ENCODE measurements around the gene OR4D10. TPM values are rescaled to one million over a fixed set of nuclear protein-coding genes. Genes with fewer than 3 reads are reported as not detected.

The OR4D10 gene
- total RNA-seq, 2 experiments from 2014 or later = not detected

- no peaks in the 10 kb centered on the region for H3K36me3 Mint-ChIP-seq (ENCODE audit: low read depth)
- DNase-seq (no peak), ATAC-seq (ENCODE audit: poor library complexity) (no peak)
- no peak within 1 kb of the TSS for H3K27ac Mint-ChIP-seq
- H3K27me3 Mint-ChIP-seq = peaks cover 30% of the 10 kb centered on the region
- H3K4me1 Mint-ChIP-seq (ENCODE audit: low read depth) = no peaks in the 10 kb centered on the region
- Histone ChIP-seq H3K36me3 (ENCODE audit: insufficient read depth, low read length) (no peaks in the 10 kb centered on the region), H3K27ac (ENCODE audit: low read depth in 1 of 2, low read length in 2 of 2) (no peak within 1 kb of the TSS), H3K9me3 (ENCODE audit: control insufficient read depth in 1 of 2, insufficient read depth in 1 of 2, low read length in 2 of 2) (no peaks in the 10 kb centered on the region), H3K27me3 (ENCODE audit: control insufficient read depth in 1 of 2, insufficient read depth in 2 of 2, low read length in 2 of 2) (peaks cover 3 to 9% of the 10 kb centered on the region in 2 experiments), H3K4me1 (ENCODE audit: insufficient read depth, low read length) (no peaks in the 10 kb centered on the region), H3K4me3 (ENCODE audit: low read length) (no peak within 1 kb of the TSS)
- intact Hi-C loops (cut with DNase I, micrococcal nuclease) = no loop called here
- no peaks in the 10 kb centered on the region for H3K9me3 Mint-ChIP-seq
- ChIA-PET POLR2A (interaction anchor here (0.6 kb wide), 1 partner anchor 16 kb away, joined by 3 read pairs; the partner anchor contains the start of gene OR4D10), CTCF (no interaction called here)
- H3K4me3 Mint-ChIP-seq = no peak within 1 kb of the TSS
- TF ChIP-seq CTCF (IDR thresholded peaks at IDR 0.05) = no peak
Observed at GRCh38 chr11:59456661-59457060, 16.5 kb upstream of the OR4D10 start, which contains the start of gene OR4D6. TSS of gene OR4D6 (plus strand) at chr11:59456961. CDS start at chr11:59456961, 0 bp downstream.

- ChIA-PET CTCF (no interaction called here), POLR2A (no interaction called here)
- Histone ChIP-seq H3K27me3 (ENCODE audit: control insufficient read depth in 1 of 2, insufficient read depth in 2 of 2, low read length in 2 of 2) (peaks cover 3 to 9% of the 10 kb centered on the region in 2 experiments), H3K27ac (ENCODE audit: low read depth in 1 of 2, low read length in 2 of 2) (no peak overlapping the region), H3K4me1 (ENCODE audit: insufficient read depth, low read length) (no peaks in the 10 kb centered on the region), H3K36me3 (ENCODE audit: insufficient read depth, low read length) (no peaks in the 10 kb centered on the region), H3K9me3 (ENCODE audit: control insufficient read depth in 1 of 2, insufficient read depth in 1 of 2, low read length in 2 of 2) (no peaks in the 10 kb centered on the region), H3K4me3 (ENCODE audit: low read length) (no peak overlapping the region)
- H3K4me3 Mint-ChIP-seq = no peak overlapping the region
- H3K9me3 Mint-ChIP-seq = no peaks in the 10 kb centered on the region
- TF ChIP-seq CTCF (IDR thresholded peaks at IDR 0.05) = no peak
- DNase-seq = no peak
- H3K27ac Mint-ChIP-seq = no peak overlapping the region
- intact Hi-C loops (cut with DNase I, micrococcal nuclease) = no loop called here
- H3K36me3 Mint-ChIP-seq (ENCODE audit: low read depth) = no peaks in the 10 kb centered on the region
- no peak for ATAC-seq (ENCODE audit: poor library complexity)
- H3K27me3 Mint-ChIP-seq = peaks cover 41% of the 10 kb centered on the region
- H3K4me1 Mint-ChIP-seq (ENCODE audit: low read depth) = no peaks in the 10 kb centered on the region
Observed at GRCh38 chr11:59459916-59460315, 13.2 kb upstream of the OR4D10 start.

DNA sequence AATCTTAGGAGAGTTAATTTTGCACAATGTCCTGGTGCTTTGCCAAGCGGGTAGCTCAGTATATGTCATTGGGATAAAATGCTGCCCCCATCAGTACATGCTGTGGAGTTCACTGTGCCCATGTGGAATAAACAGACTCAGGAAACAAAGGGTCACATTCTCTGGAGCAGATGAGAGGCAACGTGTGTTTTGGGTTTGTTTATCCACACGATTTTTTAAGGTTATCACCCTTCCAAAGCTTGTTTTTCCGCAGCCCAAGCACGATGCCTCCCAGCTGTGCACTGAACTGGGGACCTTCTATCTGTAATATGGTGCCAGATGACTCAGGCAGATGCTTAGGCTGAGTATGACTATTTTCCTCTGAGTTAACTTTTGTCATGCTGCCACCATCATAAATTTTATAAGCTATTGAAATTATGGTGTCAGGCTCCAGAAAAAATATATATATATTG is 9.9 kb upstream of the OR4D10 start:
- Histone ChIP-seq H3K27me3 (ENCODE audit: control insufficient read depth in 1 of 2, insufficient read depth in 2 of 2, low read length in 2 of 2) (peaks cover 0 to 4% of the 10 kb centered on the region in 2 experiments), H3K36me3 (ENCODE audit: insufficient read depth, low read length) (no peaks in the 10 kb centered on the region), H3K9me3 (ENCODE audit: control insufficient read depth in 1 of 2, insufficient read depth in 1 of 2, low read length in 2 of 2) (no peaks in the 10 kb centered on the region), H3K27ac (ENCODE audit: low read depth in 1 of 2, low read length in 2 of 2) (no peak overlapping the region), H3K4me1 (ENCODE audit: insufficient read depth, low read length) (no peaks in the 10 kb centered on the region), H3K4me3 (ENCODE audit: low read length) (no peak overlapping the region)
- CTCF ChIA-PET = no interaction called here
- ATAC-seq (ENCODE audit: poor library complexity) = no peak
- Mint-ChIP-seq H3K4me1 (ENCODE audit: low read depth) (no peaks in the 10 kb centered on the region), H3K27me3 (peaks cover 35% of the 10 kb centered on the region), H3K9me3 (no peaks in the 10 kb centered on the region), H3K4me3 (no peak overlapping the region), H3K36me3 (ENCODE audit: low read depth) (no peaks in the 10 kb centered on the region), H3K27ac (no peak overlapping the region)
- POLR2A ChIA-PET = no interaction called here
- no peak for TF ChIP-seq CTCF (IDR thresholded peaks at IDR 0.05)
- DNase-seq = no peak
- intact Hi-C loops (cut with DNase I, micrococcal nuclease) = no loop called here
